Right cardiac atrium (tissue), 5 donors: ENCODE results near the gene GPRC5A. TPM values are rescaled to one million over a fixed set of nuclear protein-coding genes. Genes with fewer than 3 reads are reported as not detected.

ENCODE experiments used
- ATAC-seq, 2 donors: fragments of 200-7000 bp; cut with Tn5 transposase; one replicate each; pipeline versions ENCODE4 v1.8.0 to v1.9.1; 2020; ENCODE audit warnings: moderate library complexity in 2 of 2, mild to moderate bottlenecking in 1 of 2
- DNase-seq, 3 donors: peaks; one replicate each; pipeline ENCODE4 v3.0.0-alpha.2; 2020
- H3K27ac ChIP-seq: one replicate; pipeline ENCODE4 v1.5.1; 2013; ENCODE audit warnings: mild to moderate bottlenecking, low read length, control low read depth, moderate library complexity
- H3K27me3 ChIP-seq: one replicate; pipeline ENCODE4 v1.6.1; 2013; ENCODE audit not compliant: control insufficient read depth, insufficient read depth
- H3K4me1 ChIP-seq: one replicate; pipeline ENCODE4 v1.6.1; 2013; ENCODE audit warnings: low read length; ENCODE audit not compliant: control insufficient read depth, insufficient read depth
- H3K4me3 ChIP-seq: one replicate; pipeline ENCODE4 v1.5.1; 2013; ENCODE audit warnings: low read length, control low read depth
- H3K9me3 ChIP-seq: one replicate; pipeline ENCODE4 v1.6.1; 2013; ENCODE audit warnings: low read length; ENCODE audit not compliant: control insufficient read depth
- WGBS: extraction: QIAGEN DNeasy Blood & Tissue Kit; methylation state at CpG from one replicate; pipeline ENCODE4 v1.1.7; 2013; 5-methylcytosine and 5-hydroxymethylcytosine counted together
- intact Hi-C, 4 donors: fragments of 100-400 bp; cut with DNase I; formaldehyde crosslinking; loops; one replicate each; pipeline versions ENCODE4 v1.11.0 to v1.14.0; 2022 to 2023
- polyA plus RNA-seq: library from polyadenylated mRNA; stranded (reverse); fragments of 200-250 nt; gene quantifications from one replicate; pipeline ENCODE4 v1.2.3, GENCODE V29; 2013
- total RNA-seq, 4 donors: library from RNA; stranded (reverse); fragmentation: NEBNext Ultra II Directional; extraction: Animal tissue kit (Norgen Biotek cat#: 25700); gene quantifications; one replicate each; pipeline ENCODE4 v1.2.1, GENCODE V29; 2021
- donor health status: healthy with polysubstance abuse.
- donor health status: DM: no; HTN: yes; CAD: no.
- donor health status: DM: no; HTN: no; CAD: no.
- donor health status: DM: no; HTN: yes; CAD: no; lungs with severe emphysema.
- donor health status: DM: yes; HTN: yes; CAD: no.

Gene GPRC5A
- total and polyA plus RNA-seq, 5 donors, result 1.3 to 8.0 (median 4.9) TPM

DNA sequence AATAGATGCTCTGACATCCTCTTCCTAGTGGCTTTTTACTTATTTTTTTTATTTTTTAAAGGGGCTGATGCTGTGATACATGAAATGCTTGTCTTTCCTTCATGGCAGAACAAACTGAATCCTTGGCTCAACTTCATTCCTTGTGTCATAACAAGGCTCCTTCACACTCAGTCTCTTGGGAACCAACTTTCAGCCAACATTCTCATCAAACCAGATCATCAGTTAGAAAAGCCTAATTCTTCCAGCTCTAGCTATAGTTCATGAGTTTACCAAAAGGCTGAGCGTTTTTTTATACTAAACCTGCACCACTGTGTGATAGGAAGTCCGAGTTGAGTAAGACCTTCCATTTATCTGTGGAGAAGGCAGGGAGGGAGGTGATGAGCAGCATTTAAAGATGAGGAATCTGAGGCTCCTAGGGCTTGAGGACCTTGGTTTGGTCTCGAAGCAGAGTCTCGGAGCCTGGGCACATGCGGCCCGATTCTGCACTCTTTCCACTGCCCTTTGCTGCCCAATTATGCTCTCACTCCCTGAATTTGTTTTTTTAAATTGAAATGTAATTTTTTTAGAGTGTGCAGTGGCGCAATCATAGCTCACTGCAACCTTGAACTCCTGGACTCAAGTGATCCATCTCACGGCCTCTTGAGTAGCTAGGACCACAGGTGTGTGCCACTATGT lies 52.4 kb downstream of the GPRC5A start:
- H3K9me3 ChIP-seq, result no peaks in the 10 kb centered on the region
- 88% methylated on average over 8 of the region's 8 CpGs for WGBS
- no peak for ATAC-seq
- no peaks in the 10 kb centered on the region for H3K27me3 ChIP-seq
- peaks cover 2% of the 10 kb centered on the region for H3K4me1 ChIP-seq
- no peak overlapping the region for H3K27ac ChIP-seq
- intact Hi-C loops, result no loop called here
- no peak for DNase-seq
- no peak overlapping the region for H3K4me3 ChIP-seq

DNA sequence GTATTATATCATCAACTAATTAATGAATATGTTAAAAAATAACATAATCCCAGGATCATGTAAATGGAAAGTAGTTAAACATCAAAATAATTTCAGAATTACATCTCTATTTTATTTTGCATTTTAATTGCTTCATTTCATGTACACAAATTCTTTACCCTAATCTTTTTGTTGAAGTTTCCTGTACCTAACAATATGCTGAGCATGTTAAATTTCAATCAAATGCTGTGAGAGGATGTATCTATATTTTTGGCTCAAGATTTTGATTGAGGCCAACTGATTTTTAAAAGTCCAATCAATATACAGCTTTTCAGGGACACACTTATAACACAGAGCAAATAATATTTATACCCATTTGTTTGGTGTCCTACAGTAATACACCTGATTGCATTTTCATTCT lies 54.2 kb downstream of the GPRC5A start:
- Histone ChIP-seq H3K4me1 (peaks cover 2% of the 10 kb centered on the region), H3K27ac (no peak overlapping the region), H3K4me3 (no peak overlapping the region), H3K9me3 (no peaks in the 10 kb centered on the region), H3K27me3 (no peaks in the 10 kb centered on the region)
- intact Hi-C loops, result no loop called here
- ATAC-seq, result no peak
- no peak for DNase-seq

DNA sequence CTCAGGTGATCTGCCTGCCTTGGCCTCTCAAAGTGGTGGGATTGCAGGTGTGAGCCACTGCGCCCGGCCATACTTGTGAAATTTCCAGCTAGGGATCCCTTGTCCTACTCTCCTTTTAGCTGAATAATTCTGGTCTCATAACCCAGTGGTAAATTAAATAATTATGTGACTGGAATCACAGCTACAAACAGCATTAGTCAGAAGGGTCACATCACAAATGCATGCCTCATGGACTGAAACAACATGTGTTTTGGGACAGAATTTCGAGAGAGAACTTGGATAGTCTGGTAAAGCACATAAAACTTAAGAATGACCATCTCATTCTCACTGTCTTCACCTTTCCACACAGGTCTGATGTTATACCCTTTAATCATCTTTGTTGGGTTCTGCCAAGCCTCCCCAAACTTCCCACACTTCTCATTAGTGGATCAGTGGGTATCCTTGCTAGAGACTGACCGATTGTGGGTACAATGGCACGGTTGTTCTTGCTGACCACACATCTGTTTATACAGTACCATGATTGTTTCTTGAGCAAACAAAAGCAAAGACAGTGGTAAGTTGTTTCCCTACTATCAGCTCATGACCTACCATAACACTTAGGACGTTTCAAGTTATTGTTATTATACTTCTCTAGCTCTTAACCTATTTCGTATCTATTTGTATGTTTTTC lies 55.5 kb downstream of the GPRC5A start:
- no peaks in the 10 kb centered on the region for H3K27me3 ChIP-seq
- DNase-seq, result no peak
- no peaks in the 10 kb centered on the region for H3K9me3 ChIP-seq
- peaks cover 2% of the 10 kb centered on the region for H3K4me1 ChIP-seq
- no peak overlapping the region for H3K27ac ChIP-seq
- intact Hi-C loops, result no loop called here
- no peak overlapping the region for H3K4me3 ChIP-seq
- WGBS, result 85% methylated on average over 7 of the region's 7 CpGs
- ATAC-seq, result no peak

DNA sequence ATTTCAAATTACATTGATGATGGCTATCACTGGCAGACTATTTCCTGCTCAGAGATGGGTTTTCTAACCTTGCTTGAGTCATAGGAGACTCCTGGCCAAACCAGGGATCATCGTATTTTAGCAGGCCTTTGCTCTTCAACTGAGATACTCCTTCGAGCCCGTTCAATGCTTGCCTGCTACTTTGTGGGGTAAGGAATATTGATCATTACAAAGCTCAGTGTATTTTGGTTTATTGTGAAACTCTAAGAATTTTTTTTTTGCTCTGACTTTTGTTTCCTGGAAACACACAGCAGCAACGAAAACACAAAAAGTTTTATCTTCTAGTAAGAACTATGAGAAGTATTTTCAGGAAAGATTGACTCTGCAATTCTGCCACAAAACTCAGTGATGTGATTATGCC lies 56.5 kb downstream of the GPRC5A start:
- 73% methylated on average over 4 of the region's 4 CpGs for WGBS
- no peak overlapping the region for H3K27ac ChIP-seq
- intact Hi-C loops, result no loop called here
- DNase-seq (no peak), ATAC-seq (no peak)
- H3K4me3 ChIP-seq, result no peak overlapping the region
- no peaks in the 10 kb centered on the region for H3K9me3 ChIP-seq
- H3K27me3 ChIP-seq, result no peaks in the 10 kb centered on the region
- H3K4me1 ChIP-seq, result peaks cover 2% of the 10 kb centered on the region

DNA sequence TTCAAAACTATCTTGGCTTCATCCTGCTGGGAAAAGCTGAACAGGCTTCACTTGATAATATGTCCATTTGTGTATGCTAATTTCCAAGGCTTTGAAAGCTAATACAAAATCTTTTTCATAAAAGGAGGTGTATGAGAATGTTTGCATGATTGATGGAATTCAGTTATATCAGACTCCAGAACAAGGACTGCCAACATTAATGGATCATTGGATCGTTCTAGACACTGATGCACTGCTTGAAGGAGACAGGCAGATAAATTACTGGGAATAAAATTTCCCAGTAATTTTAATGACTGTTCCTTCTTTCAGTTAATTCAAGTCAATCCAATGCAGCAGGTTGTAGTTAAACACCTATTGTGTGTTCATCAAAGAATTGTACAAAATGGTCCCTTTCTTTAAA lies 60.1 kb downstream of the GPRC5A start:
- 86% methylated on average over 1 of the region's 1 CpG for WGBS
- intact Hi-C loops, result no loop called here
- H3K27me3 ChIP-seq, result no peaks in the 10 kb centered on the region
- no peaks in the 10 kb centered on the region for H3K4me1 ChIP-seq
- no peak overlapping the region for H3K27ac ChIP-seq
- H3K4me3 ChIP-seq, result no peak overlapping the region
- ATAC-seq, result no peak
- no peaks in the 10 kb centered on the region for H3K9me3 ChIP-seq
- no peak for DNase-seq

DNA sequence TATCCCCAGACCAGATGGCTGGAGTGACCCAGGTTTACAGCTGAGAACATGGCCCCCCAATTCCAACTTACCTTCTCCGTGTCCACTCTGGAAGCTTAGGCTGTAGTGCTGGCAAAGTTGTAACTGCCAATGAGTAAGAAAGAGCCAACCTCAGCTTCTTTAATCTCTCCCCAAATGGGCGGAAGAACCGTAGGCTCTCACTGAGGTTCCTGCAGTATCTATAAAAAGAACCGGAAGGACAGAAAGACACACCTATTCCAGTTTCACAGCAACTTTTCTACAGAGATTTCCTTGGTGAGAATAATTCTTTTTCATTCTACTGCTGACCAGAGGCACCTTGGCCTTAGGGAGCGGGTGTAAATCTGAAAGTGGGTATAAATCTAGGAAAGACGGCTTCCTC lies 60.7 kb downstream of the GPRC5A start, which contains the start of gene GPRC5D:
GPRC5D (minus strand) TSS at position 135 of the 400 bp plus-strand sequence. CDS start 1,786 bp downstream, outside the sequence.
- 94% methylated on average over 6 of the region's 6 CpGs for WGBS

DNA sequence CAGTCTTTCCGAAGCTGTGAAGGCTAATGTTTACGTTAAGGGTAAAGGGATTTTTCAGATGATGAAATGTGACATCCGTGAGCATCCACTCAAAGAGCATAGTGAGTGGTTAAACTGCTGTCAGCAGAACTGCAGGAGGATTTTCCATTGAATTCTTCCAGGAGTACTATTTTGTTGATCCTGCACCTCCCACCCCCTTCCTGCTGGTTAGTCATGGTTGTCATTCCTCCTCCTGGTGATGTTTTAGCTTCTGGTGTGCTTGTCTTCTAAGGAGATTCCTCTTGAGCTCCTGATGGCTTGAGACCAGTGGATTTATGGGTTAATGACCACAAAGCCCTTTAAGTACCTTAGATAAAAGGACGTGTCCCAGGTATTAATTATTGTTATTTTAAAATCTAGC lies 63.0 kb downstream of the GPRC5A start:
- intact Hi-C loops, result no loop called here
- H3K27me3 ChIP-seq, result no peaks in the 10 kb centered on the region
- H3K4me1 ChIP-seq, result no peaks in the 10 kb centered on the region
- no peak for DNase-seq
- no peak overlapping the region for H3K4me3 ChIP-seq
- no peak for ATAC-seq
- H3K27ac ChIP-seq, result no peak overlapping the region
- 79% methylated on average over 4 of the region's 4 CpGs for WGBS
- no peaks in the 10 kb centered on the region for H3K9me3 ChIP-seq

More for the DNA sequence above, 60.7 kb downstream of the GPRC5A start, which contains the start of gene GPRC5D:
- ATAC-seq (no peak), DNase-seq (no peak)
- Histone ChIP-seq H3K27ac (no peak within 1 kb of the TSS), H3K9me3 (no peaks in the 10 kb centered on the region), H3K4me3 (no peak within 1 kb of the TSS), H3K4me1 (no peaks in the 10 kb centered on the region), H3K27me3 (no peaks in the 10 kb centered on the region)
- intact Hi-C loops, result no loop called here

DNA sequence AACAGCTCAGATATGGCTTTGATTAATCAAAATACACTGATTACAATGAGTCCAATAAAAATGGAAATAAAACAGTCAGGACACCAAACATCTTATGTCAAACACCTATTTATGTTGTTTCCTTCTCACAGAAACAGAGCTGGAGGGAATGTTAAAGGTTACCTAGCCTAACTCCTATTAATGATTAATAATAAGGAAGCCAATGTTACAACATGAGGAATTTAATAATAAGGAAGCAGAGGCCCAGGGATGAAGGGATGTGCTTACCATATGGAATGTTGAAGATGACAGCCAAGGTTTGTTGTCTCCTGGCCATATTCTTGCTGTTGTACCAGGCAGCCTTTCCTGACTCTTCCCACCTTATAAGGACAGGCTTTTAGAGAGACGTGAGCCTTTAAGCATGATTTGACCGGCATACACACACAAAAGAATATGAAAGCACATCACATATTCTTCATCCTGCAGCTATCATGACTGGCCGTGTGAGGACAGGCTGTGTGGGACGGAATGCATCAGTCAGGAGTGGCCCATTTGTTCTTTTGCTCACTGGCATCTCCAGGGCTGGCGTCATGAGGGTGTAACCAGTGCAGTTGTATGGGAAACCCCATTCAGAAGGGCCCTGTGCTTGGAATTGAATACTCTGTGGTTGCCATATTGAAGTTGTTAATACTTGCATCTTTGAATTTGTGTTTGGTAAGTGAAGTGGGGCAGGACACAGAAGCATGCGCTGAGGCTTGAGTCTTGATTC lies 63.7 kb downstream of the GPRC5A start:
- no peak overlapping the region for H3K27ac ChIP-seq
- H3K4me3 ChIP-seq, result no peak overlapping the region
- intact Hi-C loops, result no loop called here
- H3K4me1 ChIP-seq, result no peaks in the 10 kb centered on the region
- no peaks in the 10 kb centered on the region for H3K27me3 ChIP-seq
- no peaks in the 10 kb centered on the region for H3K9me3 ChIP-seq
- ATAC-seq (no peak), DNase-seq (no peak)
- WGBS, result 97% methylated on average over 6 of the region's 6 CpGs

DNA sequence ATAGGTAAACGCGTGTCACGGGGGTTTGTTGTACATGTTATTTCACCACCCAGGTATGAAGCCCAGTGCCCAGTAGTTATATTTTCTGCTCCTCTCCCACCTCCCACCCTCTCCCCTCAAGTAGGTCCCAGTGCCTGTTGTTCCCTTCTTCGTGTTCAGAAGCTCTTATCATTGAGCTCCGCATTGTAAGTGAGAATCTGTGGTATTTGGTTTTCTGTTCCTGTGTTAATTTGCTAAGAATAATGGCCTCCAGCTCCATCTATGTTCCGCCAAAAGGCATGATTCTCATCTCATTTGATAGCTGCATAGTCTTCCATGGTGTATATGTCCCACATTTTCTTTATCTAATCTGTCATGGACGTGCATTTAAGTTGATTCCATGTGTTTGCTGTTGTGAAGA lies 67.5 kb downstream of the GPRC5A start:
- Histone ChIP-seq H3K9me3 (no peaks in the 10 kb centered on the region), H3K4me1 (no peaks in the 10 kb centered on the region), H3K4me3 (no peak overlapping the region), H3K27ac (no peak overlapping the region), H3K27me3 (no peaks in the 10 kb centered on the region)
- DNase-seq, result no peak
- intact Hi-C loops, result no loop called here
- no peak for ATAC-seq
- 67% methylated on average over 7 of the region's 7 CpGs for WGBS

DNA sequence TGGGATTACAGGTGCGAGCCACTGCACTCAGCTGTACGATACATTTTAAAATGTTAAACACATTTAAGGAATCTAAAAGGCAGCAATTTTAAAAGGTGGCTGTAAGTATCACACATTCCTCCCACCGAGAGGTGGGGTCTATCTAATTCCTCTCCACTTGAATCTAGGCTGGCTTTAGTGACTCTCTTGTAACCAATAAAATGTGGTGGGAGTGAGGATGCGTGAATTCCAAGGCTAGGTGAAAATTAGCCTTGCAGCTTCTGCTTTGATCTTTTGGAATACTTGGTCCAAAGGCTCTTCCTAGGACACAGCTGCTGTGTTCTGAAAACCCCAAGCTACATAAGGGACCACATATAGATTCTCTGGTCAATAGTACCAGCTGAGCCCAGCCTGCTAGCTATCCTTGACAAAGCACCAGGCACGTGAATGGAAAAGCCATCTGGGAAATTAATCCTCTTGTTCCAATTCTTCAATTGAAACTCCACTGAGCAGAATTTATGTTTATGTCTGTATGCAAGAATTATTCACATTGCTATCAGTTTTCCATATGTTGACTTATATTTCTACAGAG lies 69.4 kb downstream of the GPRC5A start:
- no peaks in the 10 kb centered on the region for H3K27me3 ChIP-seq
- H3K9me3 ChIP-seq, result no peaks in the 10 kb centered on the region
- no peaks in the 10 kb centered on the region for H3K4me1 ChIP-seq
- no peak overlapping the region for H3K4me3 ChIP-seq
- no peak for ATAC-seq
- intact Hi-C loops, result no loop called here
- 81% methylated on average over 5 of the region's 5 CpGs for WGBS
- no peak for DNase-seq
- H3K27ac ChIP-seq, result no peak overlapping the region

DNA sequence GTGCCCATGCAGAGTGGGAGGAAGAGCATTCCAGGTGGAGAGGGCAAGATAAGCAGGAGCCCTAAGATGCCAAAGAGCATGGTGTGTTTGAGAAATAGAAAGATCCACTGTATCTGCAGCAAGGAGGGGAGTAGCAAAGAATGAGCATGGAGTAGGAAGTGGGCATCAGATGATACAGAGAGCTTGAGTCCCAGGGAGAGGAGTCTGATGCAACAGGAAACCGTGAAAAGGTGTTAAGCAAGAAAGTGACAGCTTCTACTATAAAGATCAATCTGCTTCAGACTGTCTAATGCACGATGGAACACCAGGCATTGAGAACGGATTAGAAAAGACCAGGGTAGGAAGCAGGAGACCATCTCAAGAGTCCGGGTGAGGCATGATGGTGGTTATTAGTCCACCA lies 72.9 kb downstream of the GPRC5A start:
- intact Hi-C loops, result no loop called here
- DNase-seq, result no peak
- 85% methylated on average over 4 of the region's 4 CpGs for WGBS
- H3K27ac ChIP-seq, result no peak overlapping the region
- H3K4me1 ChIP-seq, result no peaks in the 10 kb centered on the region
- H3K4me3 ChIP-seq, result no peak overlapping the region
- H3K9me3 ChIP-seq, result no peaks in the 10 kb centered on the region
- no peak for ATAC-seq
- H3K27me3 ChIP-seq, result no peaks in the 10 kb centered on the region
